ENCODE data around the gene HBS1L.

- no peak for TF ChIP-seq ZFP37 (tag by site-specific recombination; IDR thresholded peaks at IDR 0.05)
- TF ChIP-seq ZFP69B (tag by site-specific recombination; IDR thresholded peaks at IDR 0.05) = no peak
- TF ChIP-seq CTCF (tag by site-specific recombination; IDR thresholded peaks at IDR 0.05) = no peak
- TF ChIP-seq ZSCAN30 (tag by site-specific recombination; IDR thresholded peaks at IDR 0.05) = no peak
- TF ChIP-seq ZNF175 (tag by site-specific recombination; IDR thresholded peaks at IDR 0.05) = no peak
- no peak for TF ChIP-seq ZBTB6 (tag by site-specific recombination; IDR thresholded peaks at IDR 0.05)
- TF ChIP-seq ZNF292 (tag by site-specific recombination; IDR thresholded peaks at IDR 0.05; ENCODE audit: borderline replicate concordance, low read depth) = no peak
- TF ChIP-seq ZNF23 (tag by site-specific recombination; IDR thresholded peaks at IDR 0.05; ENCODE audit: borderline replicate concordance) = no peak
- no peak for TF ChIP-seq YY1 (tag by site-specific recombination; IDR thresholded peaks at IDR 0.05)
- no peak for TF ChIP-seq ZNF335 (tag by site-specific recombination; conservative IDR thresholded peaks at IDR 0.05)
- no peak for TF ChIP-seq TCF7L2 (IDR thresholded peaks at IDR 0.05; ENCODE audit: borderline replicate concordance, low read depth, low read length)
- TF ChIP-seq ATF2 (tag by site-specific recombination; IDR thresholded peaks at IDR 0.05; ENCODE audit: low read depth) = no peak
- TF ChIP-seq ZNF155 (tag by site-specific recombination; IDR thresholded peaks at IDR 0.05) = no peak
- no peak for TF ChIP-seq ZNF324 (tag by site-specific recombination; IDR thresholded peaks at IDR 0.05)
Observed at GRCh38 chr6:134932098-134932497, 122.5 kb downstream of the HBS1L start.
